IMR-90 (cell line): Measurements from ENCODE around the gene CAND1. TPM values are rescaled to one million over a fixed set of nuclear protein-coding genes. Genes with fewer than 3 reads are reported as not detected.

Experiments used
- ATAC-seq: fragments of 200-7000 bp; cut with Tn5 transposase; 2 replicates; pipeline ENCODE4 v1.9.1; 2020; ENCODE audit warnings: low read depth, mild to moderate bottlenecking, moderate library complexity
- BruUV-seq: library from RNA; stranded (reverse); fragments of 400-500 nt; replicated peaks from 2 replicates; lab custom pipeline; 2021; lab: Mats Ljungman, UMichigan
- CTCF ChIA-PET: fragments of 300-600 bp; formaldehyde crosslinking; extraction: SDS; loops from one replicate; lab custom pipeline; 2021; ENCODE audit warnings: antibody characterized with exemption; lab: Yijun Ruan, JAX
- POLR2A ChIA-PET: fragments of 300-600 bp; sonication (Branson Sonifier 250); formaldehyde crosslinking; loops from one replicate; lab custom pipeline; 2022; ENCODE audit warnings: antibody characterized with exemption; ENCODE audit not compliant: unreplicated experiment; lab: Charles Lee
- DNase-seq: peaks from one replicate; pipeline ENCODE4 v3.0.0; 2013
- H2AFZ ChIP-seq: replicated peaks from 2 replicates; pipeline ENCODE3; 2013; ENCODE audit warnings: low read length, mild to moderate bottlenecking; ENCODE audit not compliant: poor library complexity
- H2AK5ac ChIP-seq: 2 replicates; pipeline ENCODE4 v1.6.1; 2013; ENCODE audit warnings: low read depth, low read length, inconsistent platforms
- H2AK9ac ChIP-seq: replicated peaks from 2 replicates; pipeline ENCODE3; 2013; ENCODE audit warnings: mild to moderate bottlenecking, low read depth, low read length, moderate library complexity; ENCODE audit not compliant: poor library complexity
- H2BK120ac ChIP-seq: 2 replicates; pipeline ENCODE4 v1.6.1; 2013; ENCODE audit warnings: low read depth, low read length, inconsistent platforms
- H2BK15ac ChIP-seq: 3 replicates; pipeline ENCODE4 v1.6.1; 2013; ENCODE audit warnings: low read depth, low read length, inconsistent platforms
- H2BK20ac ChIP-seq: 2 replicates; pipeline ENCODE4 v1.6.1; 2013; ENCODE audit warnings: low read depth, mild to moderate bottlenecking, inconsistent platforms, low read length, moderate library complexity
- H2BK5ac ChIP-seq: 2 replicates; pipeline ENCODE4 v1.6.1; 2013; ENCODE audit warnings: mild to moderate bottlenecking, low read depth, low read length, inconsistent platforms; ENCODE audit not compliant: poor library complexity, severe bottlenecking
- H3K14ac ChIP-seq: replicated peaks from 2 replicates; pipeline ENCODE4 v1.6.1; 2013; ENCODE audit warnings: low read depth, low read length, inconsistent platforms
- H3K18ac ChIP-seq: 2 replicates; pipeline ENCODE4 v1.6.1; 2013; ENCODE audit warnings: low read depth, low read length, control low read depth
- H3K23ac ChIP-seq: 2 replicates; pipeline ENCODE4 v1.6.1; 2013; ENCODE audit warnings: low read depth, low read length, inconsistent platforms
- H3K27ac ChIP-seq: 2 replicates; pipeline ENCODE4 v1.5.1; 2013; ENCODE audit warnings: mild to moderate bottlenecking, control low read depth, low read length; ENCODE audit not compliant: insufficient read depth
- H3K27me3 ChIP-seq: 2 replicates; pipeline ENCODE4 v1.6.1; 2013; ENCODE audit warnings: low read length; ENCODE audit not compliant: control insufficient read depth, insufficient read depth
- H3K36me3 ChIP-seq: 2 replicates; pipeline ENCODE4 v1.6.1; 2013; ENCODE audit warnings: low read length, mixed read lengths; ENCODE audit not compliant: control insufficient read depth, insufficient read depth
- H3K4ac ChIP-seq: 2 replicates; pipeline ENCODE4 v1.6.1; 2013; ENCODE audit warnings: low read depth, low read length, inconsistent platforms
- H3K4me1 ChIP-seq: 2 replicates; pipeline ENCODE4 v1.6.1; 2013; ENCODE audit warnings: low read length, mixed read lengths; ENCODE audit not compliant: control insufficient read depth, insufficient read depth
- H3K4me2 ChIP-seq: 2 replicates; pipeline ENCODE4 v1.6.1; 2013; ENCODE audit warnings: low read depth, mild to moderate bottlenecking, control low read depth, low read length, moderate library complexity
- H3K4me3 ChIP-seq: 2 replicates; pipeline ENCODE4 v1.5.1; 2013; ENCODE audit warnings: low read depth, mild to moderate bottlenecking, control low read depth, low read length, moderate library complexity; ENCODE audit not compliant: insufficient read depth
- H3K56ac ChIP-seq: 2 replicates; pipeline ENCODE4 v1.6.1; 2013; ENCODE audit warnings: low read length, inconsistent platforms; ENCODE audit not compliant: insufficient read depth; ENCODE audit errors: extremely low read depth
- H3K79me1 ChIP-seq, 2 experiments: 2 replicates each; pipeline ENCODE4 v1.6.1; 2013; ENCODE audit warnings: low read length in 2 of 2, inconsistent platforms in 1 of 2, low read depth in 1 of 2
- H3K9ac ChIP-seq: 2 replicates; pipeline ENCODE4 v1.6.1; 2013; ENCODE audit warnings: low read depth, low read length, control low read depth
- H3K9me1 ChIP-seq: 2 replicates; pipeline ENCODE4 v1.6.1; 2013; ENCODE audit warnings: low read length, inconsistent platforms; ENCODE audit not compliant: insufficient read depth
- H3K9me3 ChIP-seq: 2 replicates; pipeline ENCODE4 v1.6.1; 2013; ENCODE audit warnings: low read length; ENCODE audit not compliant: control insufficient read depth, insufficient read depth
- H4K20me1 ChIP-seq: 2 replicates; pipeline ENCODE4 v1.6.1; 2013; ENCODE audit warnings: low read length, inconsistent platforms; ENCODE audit not compliant: insufficient read depth
- H4K5ac ChIP-seq: 2 replicates; pipeline ENCODE4 v1.6.1; 2013; ENCODE audit warnings: mild to moderate bottlenecking, low read depth, low read length, control low read depth
- H4K8ac ChIP-seq, 2 experiments: 2 replicates each; pipeline ENCODE4 v1.6.1; 2013; ENCODE audit warnings: low read depth in 2 of 2, low read length in 2 of 2, control low read depth in 1 of 2, inconsistent platforms in 1 of 2
- H4K91ac ChIP-seq: 2 replicates; pipeline ENCODE4 v1.6.1; 2013; ENCODE audit warnings: low read depth, low read length, inconsistent platforms; ENCODE audit not compliant: insufficient read depth
- BHLHE40 ChIP-seq: fragments of 150-350 bp; IDR thresholded peaks from 2 replicates; pipeline ENCODE4 v1.6.1; 2016; ENCODE audit warnings: mild to moderate bottlenecking, low read depth, low read length
- CEBPB ChIP-seq: IDR thresholded peaks from 2 replicates; pipeline ENCODE4 v1.6.1; 2012; ENCODE audit warnings: low read depth, low read length, improper control_type of control experiment
- CHD1 ChIP-seq: IDR thresholded peaks from 2 replicates; pipeline ENCODE4 v1.6.1; 2012; ENCODE audit warnings: low read depth, low read length, improper control_type of control experiment
- CTCF ChIP-seq: conservative IDR thresholded peaks from 2 replicates; pipeline ENCODE4 v1.5.1; 2012; ENCODE audit warnings: mild to moderate bottlenecking, low read depth, low read length, improper control_type of control experiment
- FOS ChIP-seq: fragments of 150-350 bp; IDR thresholded peaks from 2 replicates; pipeline ENCODE4 v1.6.1; 2016; ENCODE audit warnings: low read depth, low read length
- MAFK ChIP-seq: IDR thresholded peaks from 2 replicates; pipeline ENCODE4 v1.6.1; 2012; ENCODE audit warnings: low read depth, low read length, improper control_type of control experiment
- NFE2L2 ChIP-seq: fragments of 150-350 bp; IDR thresholded peaks from 2 replicates; pipeline ENCODE4 v1.6.1; 2016; ENCODE audit warnings: low read depth, mild to moderate bottlenecking, low read length
- POLR2A ChIP-seq: IDR thresholded peaks from 2 replicates; pipeline ENCODE4 v1.6.1; 2012; ENCODE audit warnings: mild to moderate bottlenecking, low read depth, low read length
- RAD21 ChIP-seq: IDR thresholded peaks from 2 replicates; pipeline ENCODE4 v1.6.1; 2012; ENCODE audit warnings: low read length, improper control_type of control experiment
- RCOR1 ChIP-seq: IDR thresholded peaks from 2 replicates; pipeline ENCODE4 v1.6.1; 2012; ENCODE audit warnings: mild to moderate bottlenecking, low read length, improper control_type of control experiment; ENCODE audit not compliant: insufficient replicate concordance
- RFX5 ChIP-seq: IDR thresholded peaks from 2 replicates; pipeline ENCODE4 v1.8.0; 2012; ENCODE audit warnings: low read depth, mild to moderate bottlenecking, low read length, moderate library complexity
- SMC3 ChIP-seq: fragments of 150-350 bp; IDR thresholded peaks from 2 replicates; pipeline ENCODE4 v1.6.1; 2016; ENCODE audit warnings: low read depth, mild to moderate bottlenecking, antibody characterized with exemption, low read length, moderate library complexity
- USF2 ChIP-seq: fragments of 150-350 bp; IDR thresholded peaks from 2 replicates; pipeline ENCODE4 v1.6.1; 2017; ENCODE audit warnings: mild to moderate bottlenecking, antibody characterized with exemption, low read length, low read depth
- WGBS, 2 experiments: methylation state at CpG; one replicate each; pipeline versions ENCODE4 v1.1.5 to v1.1.7; 2013; ENCODE audit warnings: missing lambda C conversion rate in 2 of 2; ENCODE audit not compliant: insufficient read length in 1 of 2; ENCODE audit errors: extremely low coverage in 2 of 2; 5-methylcytosine and 5-hydroxymethylcytosine counted together
- dilution Hi-C: fragments of 300-500 bp; cut with HindIII; formaldehyde crosslinking; loops from one replicate; pipeline ENCODE4 v1.14.3; 2018; ENCODE audit warnings: low sequenced_read_pairs; ENCODE audit not compliant: unreplicated experiment
- in situ Hi-C: fragments of 300-500 bp; cut with MboI; formaldehyde crosslinking; loops from 3 replicates; pipeline ENCODE4 v1.14.3; 2019; ENCODE audit warnings: low sequenced_read_pairs, inconsistent platforms, mixed read lengths
- intact Hi-C: fragments of 100-400 bp; cut with micrococcal nuclease; formaldehyde crosslinking; loops from 2 replicates; pipeline ENCODE4 v1.10.0; 2022
- polyA plus RNA-seq, 3 experiments: library from polyadenylated mRNA; depleted of rRNA; stranded (reverse); fragments of >200 nt; gene quantifications; 2 replicates each; pipeline ENCODE4 v1.2.3, GENCODE V29; 2012; ENCODE audit warnings: low replicate concordance in 1 of 3
- total RNA-seq: library from RNA; depleted of rRNA; stranded (reverse); fragments of >200 nt; gene quantifications from 2 replicates; pipeline ENCODE4 v1.2.3, GENCODE V29; 2012

The CAND1 gene
- total and polyA plus RNA-seq, 2 of the 4 experiments (the other 2 are of a cell fraction): 42.6 to 91.4 TPM

GRCh38 chr12:67315661-67316060 lies 46.5 kb downstream of the CAND1 start:
- no peaks in the 10 kb centered on the region for H3K9me3 ChIP-seq
- no peak overlapping the region for H3K23ac ChIP-seq
- H4K5ac ChIP-seq: no peak overlapping the region
- no peaks in the 10 kb centered on the region for H4K20me1 ChIP-seq
- H3K4me3 ChIP-seq: no peak overlapping the region
- H3K79me1 ChIP-seq: no peaks in the 10 kb centered on the region
- H2AK5ac ChIP-seq: no peak overlapping the region
- no peak overlapping the region for H3K4ac ChIP-seq
- dilution Hi-C loops: no loop called here
- ChIA-PET CTCF (interaction anchor here (1.1 kb wide), 1 partner anchor 154 kb away, joined by 3 read pairs; no protein-coding TSS in a partner anchor), POLR2A (no interaction called here)
- no peak overlapping the region for H2BK120ac ChIP-seq
- no peak overlapping the region for H4K8ac ChIP-seq
- in situ Hi-C loops: no loop called here
- ATAC-seq: no peak
- H2BK5ac ChIP-seq: no peak overlapping the region
- intact Hi-C loops: no loop called here
- H3K18ac ChIP-seq: no peak overlapping the region
- no peak overlapping the region for H3K9ac ChIP-seq
- H3K27ac ChIP-seq: no peak overlapping the region
- DNase-seq: no peak
- no peak overlapping the region for H3K14ac ChIP-seq
- peaks cover 3% of the 10 kb centered on the region; the same call in 1 of the 2 replicates for H3K9me1 ChIP-seq
- no peak overlapping the region for H2AFZ ChIP-seq
- H3K36me3 ChIP-seq: peaks cover 28% of the 10 kb centered on the region
- no peak overlapping the region for H4K91ac ChIP-seq
- no peak overlapping the region for H3K56ac ChIP-seq
- no peak for TF ChIP-seq CTCF
- no peak for TF ChIP-seq MAFK
- no peak for TF ChIP-seq POLR2A
- TF ChIP-seq RCOR1: no peak
- no peak for TF ChIP-seq USF2
- no peak for TF ChIP-seq NFE2L2
- TF ChIP-seq BHLHE40: no peak
- no peak for TF ChIP-seq RFX5
- TF ChIP-seq CHD1: no peak
- TF ChIP-seq SMC3: no peak
- no peak for TF ChIP-seq RAD21
- TF ChIP-seq FOS: no peak
- no peak for TF ChIP-seq CEBPB
- H3K27me3 ChIP-seq: no peaks in the 10 kb centered on the region
- WGBS, 2 experiments: no CpG with 5 or more reads among the region's 1 CpG
- H3K4me2 ChIP-seq: no peak overlapping the region
- H3K4me1 ChIP-seq: no peaks in the 10 kb centered on the region
- no TSS peak for BruUV-seq
- H2AK9ac ChIP-seq: no peak overlapping the region
- H2BK15ac ChIP-seq: no peak overlapping the region
- no peak overlapping the region for H2BK20ac ChIP-seq
